Measurements from ENCODE around the gene DYNAP. TPM values are rescaled to one million over a fixed set of nuclear protein-coding genes. Genes with fewer than 3 reads are reported as not detected.

The DYNAP gene
- total RNA-seq (2014; rRNA removed; shearing (Covaris generic); ENCODE audit: low replicate concordance): not detected in 2 replicates

- DNase-seq (ENCODE audit: low read depth): no peak
- in situ Hi-C loops (cut with HindIII; ENCODE audit: low pct_unique_long_range_greater_than_20kb, low sequenced_read_pairs): no loop called here
Observed at GRCh38 chr18:54590945-54591344, at the start of gene DYNAP. Gene DYNAP (plus strand): TSS chr18:54591245. CDS start chr18:54591283, 38 bp downstream.

- in situ Hi-C loops (cut with HindIII; ENCODE audit: low pct_unique_long_range_greater_than_20kb, low sequenced_read_pairs): no loop called here
- no peak for DNase-seq (ENCODE audit: low read depth)
Observed at GRCh38 chr18:54551590-54551989, 39.5 kb upstream of the DYNAP start.

GRCh38 chr18:54555286-54555685 lies 35.8 kb upstream of the DYNAP start:
- in situ Hi-C loops (cut with HindIII; ENCODE audit: low pct_unique_long_range_greater_than_20kb, low sequenced_read_pairs): no loop called here
- peak; percentile 2 for DNase-seq (ENCODE audit: low read depth)

- no peak for DNase-seq (ENCODE audit: low read depth)
Observed at GRCh38 chr18:54555996-54556395, 35.0 kb upstream of the DYNAP start.

GRCh38 chr18:54557958-54558357 lies 33.1 kb upstream of the DYNAP start:
- in situ Hi-C loops (cut with HindIII; ENCODE audit: low pct_unique_long_range_greater_than_20kb, low sequenced_read_pairs): no loop called here
- no peak for DNase-seq (ENCODE audit: low read depth)

More at GRCh38 chr18:54555996-54556395, 35.0 kb upstream of the DYNAP start:
- in situ Hi-C loops (cut with HindIII; ENCODE audit: low pct_unique_long_range_greater_than_20kb, low sequenced_read_pairs): no loop called here

- in situ Hi-C loops (cut with HindIII; ENCODE audit: low pct_unique_long_range_greater_than_20kb, low sequenced_read_pairs): no loop called here
- DNase-seq (ENCODE audit: low read depth): no peak
Observed at GRCh38 chr18:54558609-54559585, 32.1 kb upstream of the DYNAP start.

GRCh38 chr18:54561706-54562267 lies 29.3 kb upstream of the DYNAP start:
- in situ Hi-C loops (cut with HindIII; ENCODE audit: low pct_unique_long_range_greater_than_20kb, low sequenced_read_pairs): no loop called here
- DNase-seq (ENCODE audit: low read depth): no peak

- in situ Hi-C loops (cut with HindIII; ENCODE audit: low pct_unique_long_range_greater_than_20kb, low sequenced_read_pairs): no loop called here
- no peak for DNase-seq (ENCODE audit: low read depth)
Observed at GRCh38 chr18:54580202-54580729, 10.8 kb upstream of the DYNAP start.

- in situ Hi-C loops (cut with HindIII; ENCODE audit: low pct_unique_long_range_greater_than_20kb, low sequenced_read_pairs): no loop called here
- no peak for DNase-seq (ENCODE audit: low read depth)
Observed at GRCh38 chr18:54584065-54584464, 7.0 kb upstream of the DYNAP start.

GRCh38 chr18:54585743-54586142 lies 5.3 kb upstream of the DYNAP start:
- in situ Hi-C loops (cut with HindIII; ENCODE audit: low pct_unique_long_range_greater_than_20kb, low sequenced_read_pairs): no loop called here
- DNase-seq (ENCODE audit: low read depth): no peak

GRCh38 chr18:54604211-54604610 lies 13.2 kb downstream of the DYNAP start:
- in situ Hi-C loops (cut with HindIII; ENCODE audit: low pct_unique_long_range_greater_than_20kb, low sequenced_read_pairs): no loop called here
- no peak for DNase-seq (ENCODE audit: low read depth)

GRCh38 chr18:54606835-54607212 lies 15.8 kb downstream of the DYNAP start:
- in situ Hi-C loops (cut with HindIII; ENCODE audit: low pct_unique_long_range_greater_than_20kb, low sequenced_read_pairs): no loop called here
- no peak for DNase-seq (ENCODE audit: low read depth)

- in situ Hi-C loops (cut with HindIII; ENCODE audit: low pct_unique_long_range_greater_than_20kb, low sequenced_read_pairs): no loop called here
- DNase-seq (ENCODE audit: low read depth): peak; percentile 64
Observed at GRCh38 chr18:54607213-54608027, 16.4 kb downstream of the DYNAP start.

GRCh38 chr18:54608028-54608642 lies 17.1 kb downstream of the DYNAP start:
- no peak for DNase-seq (ENCODE audit: low read depth)
- in situ Hi-C loops (cut with HindIII; ENCODE audit: low pct_unique_long_range_greater_than_20kb, low sequenced_read_pairs): no loop called here

- in situ Hi-C loops (cut with HindIII; ENCODE audit: low pct_unique_long_range_greater_than_20kb, low sequenced_read_pairs): no loop called here
- no peak for DNase-seq (ENCODE audit: low read depth)
Observed at GRCh38 chr18:54611816-54612215, 20.8 kb downstream of the DYNAP start.

- in situ Hi-C loops (cut with HindIII; ENCODE audit: low pct_unique_long_range_greater_than_20kb, low sequenced_read_pairs): no loop called here
- no peak for DNase-seq (ENCODE audit: low read depth)
Observed at GRCh38 chr18:54612237-54612636, 21.2 kb downstream of the DYNAP start.

- in situ Hi-C loops (cut with HindIII; ENCODE audit: low pct_unique_long_range_greater_than_20kb, low sequenced_read_pairs): no loop called here
- DNase-seq (ENCODE audit: low read depth): no peak
Observed at GRCh38 chr18:54613174-54613573, 22.1 kb downstream of the DYNAP start.

GRCh38 chr18:54616220-54616848 lies 25.3 kb downstream of the DYNAP start:
- DNase-seq (ENCODE audit: low read depth): no peak
- in situ Hi-C loops (cut with HindIII; ENCODE audit: low pct_unique_long_range_greater_than_20kb, low sequenced_read_pairs): no loop called here

Data from Caki2 (cell line).